Endothelial cell of umbilical vein (primary cell): Measurements from ENCODE around the gene ANKRD33. TPM values are rescaled to one million over a fixed set of nuclear protein-coding genes. Genes with fewer than 3 reads are reported as not detected.
A peak's percentile ranks its signal among the peaks of the same experiment; 100 is the strongest.

Source experiments
- BruUV-seq: library from RNA; stranded (reverse); fragments of 400-500 nt; replicated peaks from 2 replicates; lab custom pipeline; 2021; lab: Mats Ljungman, UMichigan
- CTCF ChIA-PET: fragments of 300-600, 350-600 bp; sonication (Branson Sonifier 250); formaldehyde crosslinking; loops from one replicate; lab custom pipeline; 2021; ENCODE audit warnings: antibody characterized with exemption, inconsistent platforms; lab: Charles Lee
- POLR2A ChIA-PET: fragments of 300-600, 350-600 bp; sonication (Branson Sonifier 250); formaldehyde crosslinking; loops from one replicate; lab custom pipeline; 2021; ENCODE audit warnings: antibody characterized with exemption, inconsistent platforms; lab: Charles Lee
- DNase-seq: peaks from one replicate; pipeline ENCODE4 v3.0.0-alpha.2; 2011; ENCODE audit warnings: low read depth, low spot score
- FAIRE-seq: peaks from 2 replicates; lab custom pipeline; 2011; peaks lifted over from hg19 to GRCh38; lab: Jason Lieb, UNC
- H2AFZ ChIP-seq: 2 replicates; pipeline ENCODE4 v1.6.0; 2012; ENCODE audit warnings: low read depth, low read length, control low read depth, inconsistent platforms
- H3K27ac ChIP-seq: 2 replicates; pipeline ENCODE4 v1.5.1; 2011; ENCODE audit warnings: low read depth, mild to moderate bottlenecking, control low read depth, low read length, moderate library complexity; ENCODE audit not compliant: insufficient read depth
- H3K27me3 ChIP-seq, 2 experiments: 2 replicates each; pipeline versions ENCODE4 v1.6.0 to v1.6.1; 2011; ENCODE audit warnings: low read length in 2 of 2, mixed read lengths in 1 of 2; ENCODE audit not compliant: control insufficient read depth in 2 of 2, insufficient read depth in 2 of 2
- H3K36me3 ChIP-seq, 2 experiments: 2 replicates in 1 of 2; 3 replicates in 1 of 2; pipeline ENCODE4 v1.5.1; 2011; ENCODE audit warnings: low read length in 2 of 2, mild to moderate bottlenecking in 1 of 2, moderate library complexity in 1 of 2; ENCODE audit not compliant: control insufficient read depth in 2 of 2, insufficient read depth in 2 of 2; ENCODE audit errors: extremely low read depth in 1 of 2
- H3K4me1 ChIP-seq: 3 replicates; pipeline ENCODE4 v1.5.1; 2011; ENCODE audit warnings: mild to moderate bottlenecking, low read length; ENCODE audit not compliant: control insufficient read depth, insufficient read depth; ENCODE audit errors: extremely low read depth
- H3K4me2 ChIP-seq: 2 replicates; pipeline ENCODE4 v1.6.1; 2011; ENCODE audit warnings: low read length, control low read depth, mixed read lengths; ENCODE audit not compliant: insufficient read depth
- H3K4me3 ChIP-seq, 3 experiments: fragments of 200-600 bp in 1 of 3; sonication (generic), shearing (Covaris generic) in 1 of 3; replicated peaks in 1 of 3; 2 replicates each; pipeline ENCODE4 v1.5.1; 2011 to 2016; ENCODE audit warnings: control low read depth in 3 of 3, low read length in 3 of 3, mild to moderate bottlenecking in 2 of 3, inconsistent platforms in 1 of 3, low read depth in 1 of 3, moderate library complexity in 1 of 3; ENCODE audit not compliant: insufficient read depth in 1 of 3
- H3K79me2 ChIP-seq: 2 replicates; pipeline ENCODE4 v1.6.0; 2012; ENCODE audit warnings: low read length, inconsistent platforms; ENCODE audit not compliant: control insufficient read depth, insufficient read depth
- H3K9ac ChIP-seq: replicated peaks from 2 replicates; pipeline ENCODE3; 2011; ENCODE audit warnings: low read length, control low read depth; ENCODE audit not compliant: insufficient read depth; ENCODE audit errors: extremely low read depth
- H3K9me1 ChIP-seq: replicated peaks from 3 replicates; pipeline ENCODE4 v1.6.0; 2011; ENCODE audit warnings: mild to moderate bottlenecking, low read length; ENCODE audit not compliant: control insufficient read depth, insufficient read depth; ENCODE audit errors: extremely low read depth
- H3K9me3 ChIP-seq: replicated peaks from 2 replicates; pipeline ENCODE4 v1.5.1; 2012; ENCODE audit warnings: low read length, inconsistent platforms; ENCODE audit not compliant: control insufficient read depth, insufficient read depth
- H4K20me1 ChIP-seq: replicated peaks from 2 replicates; pipeline ENCODE3; 2011; ENCODE audit warnings: mild to moderate bottlenecking, low read length; ENCODE audit not compliant: control insufficient read depth, insufficient read depth; ENCODE audit errors: extremely low read depth
- JUN ChIP-seq: IDR thresholded peaks from 2 replicates; pipeline ENCODE4 v1.6.1; 2011; ENCODE audit warnings: borderline replicate concordance, low read depth; ENCODE audit not compliant: insufficient read length, insufficient read depth
- MYC ChIP-seq: IDR thresholded peaks from one replicate; pipeline ENCODE4 v1.6.1; 2011; ENCODE audit warnings: mild to moderate bottlenecking, low read depth, low read length
- POLR2A ChIP-seq: IDR thresholded peaks from 2 replicates; pipeline ENCODE4 v1.6.1; 2012; ENCODE audit warnings: low read depth, mild to moderate bottlenecking, control low read depth, low read length
- POLR2AphosphoS5 ChIP-seq: IDR thresholded peaks from 2 replicates; pipeline ENCODE4 v1.6.1; 2012; ENCODE audit warnings: low read depth, mild to moderate bottlenecking, control low read depth, low read length, moderate library complexity; ENCODE audit not compliant: insufficient read depth
- dilution Hi-C: fragments of 300-500 bp; cut with MboI; formaldehyde crosslinking; loops from one replicate; pipeline ENCODE4 v1.15.0; 2019; ENCODE audit warnings: low sequenced_read_pairs; ENCODE audit not compliant: extremely low pct_ligation_motif_present
- intact Hi-C: fragments of 100-400 bp; cut with micrococcal nuclease; formaldehyde crosslinking; loops from one replicate; pipeline ENCODE4 v1.10.0; 2022
- polyA plus RNA-seq, 4 experiments: library from polyadenylated mRNA; depleted of rRNA in 3 of 4; stranded (reverse) in 3 of 4; unstranded in 1 of 4; fragments of >200 nt; gene quantifications; 2 replicates each; pipeline versions ENCODE4 v1.2.1 to v1.2.3, GENCODE V29; 2011 to 2012; ENCODE audit warnings: missing spikeins in 1 of 4
- total RNA-seq: library from RNA; stranded (reverse); gene quantifications from 2 replicates; pipeline ENCODE4 v1.2.3, GENCODE V29; 2021
- TF ChIP-seq, protein P1 (sequence below), 2 donors: IDR thresholded peaks; 1 replicate in 1 of 2; 2 replicates in 1 of 2; pipeline ENCODE4 v1.5.1; 2011; ENCODE audit warnings: low read length in 2 of 2, mild to moderate bottlenecking in 2 of 2, moderate library complexity in 2 of 2, control low read depth in 1 of 2, inconsistent platforms in 1 of 2, low read depth in 1 of 2; ENCODE audit not compliant: insufficient read depth in 1 of 2; ENCODE audit errors: extremely low read depth in 1 of 2
- TF ChIP-seq, protein P2 (sequence below): IDR thresholded peaks from 2 replicates; pipeline ENCODE4 v1.6.1; 2011; ENCODE audit not compliant: insufficient read depth, insufficient read length

Gene ANKRD33
- total and polyA plus RNA-seq, 2 donors (not counting 3 experiments of a cell fraction or from before 2014, with no cell fraction given), result 0.80 to 1.2 TPM

DNA sequence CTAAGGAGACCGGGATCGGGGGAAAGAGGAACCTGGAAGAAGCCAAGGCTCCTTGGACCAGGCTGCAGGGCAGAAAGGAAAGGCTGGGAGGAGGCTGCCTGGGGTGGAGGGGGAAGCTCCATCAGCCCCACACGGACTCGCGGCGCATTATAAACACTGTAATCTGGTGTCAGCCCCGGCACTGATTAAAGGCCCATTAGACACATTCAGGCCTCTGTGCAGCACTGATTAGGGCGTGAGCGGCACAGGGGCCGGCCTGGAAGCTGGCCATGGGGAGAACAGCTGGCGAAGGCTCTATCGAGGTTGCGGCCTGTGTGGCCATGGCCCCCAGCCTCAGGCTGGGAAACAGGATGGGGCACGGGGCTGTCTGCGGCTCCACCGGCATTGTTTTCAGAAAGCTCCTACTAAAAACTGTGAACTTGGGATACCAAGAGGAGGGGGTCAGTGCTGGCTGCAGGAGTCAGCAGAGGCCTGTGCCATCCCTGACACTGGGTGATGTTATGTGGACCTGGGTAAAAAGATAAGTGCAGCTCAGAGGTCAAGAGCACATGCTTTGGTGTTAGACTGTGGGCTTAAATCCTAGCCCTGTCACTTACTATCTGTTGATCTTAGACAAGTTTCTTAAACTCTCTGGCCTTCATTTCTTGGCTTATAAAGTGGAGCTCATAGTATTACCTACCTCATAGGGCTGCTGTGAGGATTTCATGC, 30.0 kb downstream of the ANKRD33 start:
- DNase-seq (peak; percentile 66), FAIRE-seq (peak; percentile 48)
- dilution Hi-C loops, result no loop called here
- no peak for TF ChIP-seq JUN
- TF ChIP-seq MYC, result no peak
- TF ChIP-seq, protein P1, sequence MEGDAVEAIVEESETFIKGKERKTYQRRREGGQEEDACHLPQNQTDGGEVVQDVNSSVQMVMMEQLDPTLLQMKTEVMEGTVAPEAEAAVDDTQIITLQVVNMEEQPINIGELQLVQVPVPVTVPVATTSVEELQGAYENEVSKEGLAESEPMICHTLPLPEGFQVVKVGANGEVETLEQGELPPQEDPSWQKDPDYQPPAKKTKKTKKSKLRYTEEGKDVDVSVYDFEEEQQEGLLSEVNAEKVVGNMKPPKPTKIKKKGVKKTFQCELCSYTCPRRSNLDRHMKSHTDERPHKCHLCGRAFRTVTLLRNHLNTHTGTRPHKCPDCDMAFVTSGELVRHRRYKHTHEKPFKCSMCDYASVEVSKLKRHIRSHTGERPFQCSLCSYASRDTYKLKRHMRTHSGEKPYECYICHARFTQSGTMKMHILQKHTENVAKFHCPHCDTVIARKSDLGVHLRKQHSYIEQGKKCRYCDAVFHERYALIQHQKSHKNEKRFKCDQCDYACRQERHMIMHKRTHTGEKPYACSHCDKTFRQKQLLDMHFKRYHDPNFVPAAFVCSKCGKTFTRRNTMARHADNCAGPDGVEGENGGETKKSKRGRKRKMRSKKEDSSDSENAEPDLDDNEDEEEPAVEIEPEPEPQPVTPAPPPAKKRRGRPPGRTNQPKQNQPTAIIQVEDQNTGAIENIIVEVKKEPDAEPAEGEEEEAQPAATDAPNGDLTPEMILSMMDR (IDR thresholded peaks at IDR 0.05; ENCODE audit: extremely low read depth in 1 of 2, insufficient read depth in 1 of 2, low read depth in 1 of 2, low read length in 2 of 2), result no peak
- TF ChIP-seq POLR2AphosphoS5, result no peak
- TF ChIP-seq, protein P2, sequence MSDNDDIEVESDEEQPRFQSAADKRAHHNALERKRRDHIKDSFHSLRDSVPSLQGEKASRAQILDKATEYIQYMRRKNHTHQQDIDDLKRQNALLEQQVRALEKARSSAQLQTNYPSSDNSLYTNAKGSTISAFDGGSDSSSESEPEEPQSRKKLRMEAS, result no peak
- TF ChIP-seq POLR2A, result peak; percentile 48
- ChIA-PET CTCF (interaction anchor here (0.8 to 12.8 kb wide), 4 partner anchors 10 to 63 kb away, joined by 3 to 393 read pairs (median 4); partner anchors contain the start of gene ACVRL1), POLR2A (interaction anchor here (1.2 kb wide), 1 partner anchor 13 kb away, joined by 3 read pairs; no protein-coding TSS in a partner anchor)
- H3K9me3 ChIP-seq, result no peaks in the 10 kb centered on the region
- no peaks in the 10 kb centered on the region for H4K20me1 ChIP-seq
- H2AFZ ChIP-seq, result no peak overlapping the region
- no peak overlapping the region for H3K9ac ChIP-seq
- no peaks in the 10 kb centered on the region for H3K9me1 ChIP-seq
- intact Hi-C loops, result no loop called here
- peaks cover 36 to 59% of the 10 kb centered on the region in 2 experiments for H3K36me3 ChIP-seq
- H3K4me3 ChIP-seq, result no peak overlapping the region
- peaks cover 49% of the 10 kb centered on the region for H3K79me2 ChIP-seq
- no TSS peak for BruUV-seq
- H3K4me2 ChIP-seq, result no peak overlapping the region
- peaks cover 25% of the 10 kb centered on the region for H3K4me1 ChIP-seq
- H3K27me3 ChIP-seq, result no peaks in the 10 kb centered on the region
- H3K27ac ChIP-seq, result no peak overlapping the region
